ENCODE data around the gene CBX8. TPM values are rescaled to one million over a fixed set of nuclear protein-coding genes. Genes with fewer than 3 reads are reported as not detected.

Gene CBX8
- total RNA-seq, 2 donors from 2014 or later = 6.0 to 7.2 TPM

- peaks cover 5 to 11% of the 10 kb centered on the region in 2 donors for H3K36me3 Mint-ChIP-seq (ENCODE audit: insufficient read depth in 2 of 2)
- H3K27ac Mint-ChIP-seq = no peak overlapping the region
- ATAC-seq (replicated peaks in 1 of 2) (no peak), DNase-seq (no peak)
- H3K4me1 Mint-ChIP-seq (ENCODE audit: low read depth) = peaks cover 21% of the 10 kb centered on the region
- peak overlapping the region in 1 of 2 donors; percentile 56 for H3K4me3 Mint-ChIP-seq
- H3K27me3 Mint-ChIP-seq (ENCODE audit: low read depth) = no peaks in the 10 kb centered on the region
- no peaks in the 10 kb centered on the region for H3K9me3 Mint-ChIP-seq
These were observed 35.6 kb upstream of the CBX8 start for GRCh38 chr17:79832218-79833109.

- no peak overlapping the region for H3K4me3 Mint-ChIP-seq
- no peak for DNase-seq
These were observed 34.7 kb upstream of the CBX8 start for GRCh38 chr17:79831265-79832217.

GRCh38 chr17:79830763-79831264, 33.9 kb upstream of the CBX8 start:
- Mint-ChIP-seq H3K36me3 (ENCODE audit: insufficient read depth in 2 of 2) (peaks cover 5 to 11% of the 10 kb centered on the region in 2 donors), H3K9me3 (no peaks in the 10 kb centered on the region), H3K4me3 (no peak overlapping the region), H3K27me3 (ENCODE audit: low read depth) (no peaks in the 10 kb centered on the region), H3K4me1 (ENCODE audit: low read depth) (peaks cover 21% of the 10 kb centered on the region), H3K27ac (no peak overlapping the region)
- ATAC-seq (replicated peaks in 1 of 2) (peak in 1 of 2 donors; percentile 1), DNase-seq (no peak)

More at GRCh38 chr17:79831265-79832217, 34.7 kb upstream of the CBX8 start:
- Mint-ChIP-seq H3K27me3 (ENCODE audit: low read depth) (no peaks in the 10 kb centered on the region), H3K9me3 (no peaks in the 10 kb centered on the region), H3K4me1 (ENCODE audit: low read depth) (peaks cover 15% of the 10 kb centered on the region), H3K27ac (no peak overlapping the region), H3K36me3 (ENCODE audit: insufficient read depth in 2 of 2) (peaks cover 5 to 11% of the 10 kb centered on the region in 2 donors)
- no peak for ATAC-seq (replicated peaks in 1 of 2)

- no peaks in the 10 kb centered on the region for H3K9me3 Mint-ChIP-seq
- H3K4me1 Mint-ChIP-seq (ENCODE audit: low read depth) = peaks cover 21% of the 10 kb centered on the region
- DNase-seq (no peak), ATAC-seq (replicated peaks in 1 of 2) (peak in 1 of 2 donors; percentile 6)
- peaks cover 5 to 11% of the 10 kb centered on the region in 2 donors for H3K36me3 Mint-ChIP-seq (ENCODE audit: insufficient read depth in 2 of 2)
- no peaks in the 10 kb centered on the region for H3K27me3 Mint-ChIP-seq (ENCODE audit: low read depth)
- H3K4me3 Mint-ChIP-seq = no peak overlapping the region
- no peak overlapping the region for H3K27ac Mint-ChIP-seq
These were observed 33.4 kb upstream of the CBX8 start for GRCh38 chr17:79830303-79830702.

- Mint-ChIP-seq H3K9me3 (no peaks in the 10 kb centered on the region), H3K27me3 (ENCODE audit: low read depth) (no peaks in the 10 kb centered on the region), H3K27ac (no peak overlapping the region), H3K36me3 (ENCODE audit: insufficient read depth in 2 of 2) (peaks cover 1 to 5% of the 10 kb centered on the region in 2 donors), H3K4me1 (ENCODE audit: low read depth) (peaks cover 21% of the 10 kb centered on the region), H3K4me3 (no peak overlapping the region)
- DNase-seq = no peak
- ATAC-seq (replicated peaks in 1 of 2) = no peak
These were observed 32.6 kb upstream of the CBX8 start for GRCh38 chr17:79829457-79829856.

GRCh38 chr17:79829004-79829403, 32.1 kb upstream of the CBX8 start:
- Mint-ChIP-seq H3K9me3 (no peaks in the 10 kb centered on the region), H3K27me3 (ENCODE audit: low read depth) (no peaks in the 10 kb centered on the region), H3K27ac (no peak overlapping the region), H3K36me3 (ENCODE audit: insufficient read depth in 2 of 2) (peaks cover 0 to 4% of the 10 kb centered on the region in 2 donors), H3K4me3 (no peak overlapping the region), H3K4me1 (ENCODE audit: low read depth) (peaks cover 21% of the 10 kb centered on the region)
- DNase-seq (no peak), ATAC-seq (replicated peaks in 1 of 2) (no peak)

GRCh38 chr17:79826841-79827578, 30.1 kb upstream of the CBX8 start:
- Mint-ChIP-seq H3K9me3 (no peaks in the 10 kb centered on the region), H3K27me3 (ENCODE audit: low read depth) (no peaks in the 10 kb centered on the region), H3K36me3 (ENCODE audit: insufficient read depth in 2 of 2) (no peaks in the 10 kb centered on the region), H3K4me1 (ENCODE audit: low read depth) (peaks cover 16% of the 10 kb centered on the region), H3K4me3 (no peak overlapping the region), H3K27ac (no peak overlapping the region)
- no peak for ATAC-seq (replicated peaks in 1 of 2)
- no peak for DNase-seq

GRCh38 chr17:79826204-79826680, 29.4 kb upstream of the CBX8 start:
- DNase-seq (no peak), ATAC-seq (replicated peaks in 1 of 2) (no peak)
- Mint-ChIP-seq H3K9me3 (no peaks in the 10 kb centered on the region), H3K27ac (no peak overlapping the region), H3K4me3 (no peak overlapping the region), H3K27me3 (ENCODE audit: low read depth) (no peaks in the 10 kb centered on the region), H3K4me1 (ENCODE audit: low read depth) (peaks cover 16% of the 10 kb centered on the region), H3K36me3 (ENCODE audit: insufficient read depth in 2 of 2) (no peaks in the 10 kb centered on the region)

- no peaks in the 10 kb centered on the region for H3K36me3 Mint-ChIP-seq (ENCODE audit: insufficient read depth in 2 of 2)
- H3K9me3 Mint-ChIP-seq = no peaks in the 10 kb centered on the region
- H3K4me3 Mint-ChIP-seq = no peak overlapping the region
- H3K4me1 Mint-ChIP-seq (ENCODE audit: low read depth) = peaks cover 16% of the 10 kb centered on the region
- no peak for DNase-seq
- no peaks in the 10 kb centered on the region for H3K27me3 Mint-ChIP-seq (ENCODE audit: low read depth)
- no peak overlapping the region for H3K27ac Mint-ChIP-seq
- no peak for ATAC-seq (replicated peaks in 1 of 2)
These were observed 28.7 kb upstream of the CBX8 start for GRCh38 chr17:79825580-79825921.

GRCh38 chr17:79824893-79825579, 28.2 kb upstream of the CBX8 start:
- peaks cover 16% of the 10 kb centered on the region for H3K4me1 Mint-ChIP-seq (ENCODE audit: low read depth)
- DNase-seq (no peak), ATAC-seq (replicated peaks in 1 of 2) (no peak)
- H3K27ac Mint-ChIP-seq = no peak overlapping the region
- H3K9me3 Mint-ChIP-seq = no peaks in the 10 kb centered on the region
- H3K36me3 Mint-ChIP-seq (ENCODE audit: insufficient read depth in 2 of 2) = no peaks in the 10 kb centered on the region
- H3K4me3 Mint-ChIP-seq = no peak overlapping the region
- H3K27me3 Mint-ChIP-seq (ENCODE audit: low read depth) = no peaks in the 10 kb centered on the region

- H3K27me3 Mint-ChIP-seq (ENCODE audit: low read depth) = no peaks in the 10 kb centered on the region
- H3K4me3 Mint-ChIP-seq = no peak overlapping the region
- peaks cover 15% of the 10 kb centered on the region for H3K4me1 Mint-ChIP-seq (ENCODE audit: low read depth)
- H3K27ac Mint-ChIP-seq = no peak overlapping the region
- DNase-seq = no peak
- ATAC-seq (replicated peaks in 1 of 2) = no peak
- H3K36me3 Mint-ChIP-seq (ENCODE audit: insufficient read depth in 2 of 2) = no peaks in the 10 kb centered on the region
- no peaks in the 10 kb centered on the region for H3K9me3 Mint-ChIP-seq
These were observed 27.4 kb upstream of the CBX8 start for GRCh38 chr17:79824234-79824633.

- peaks cover 11% of the 10 kb centered on the region for H3K4me1 Mint-ChIP-seq (ENCODE audit: low read depth)
- H3K27ac Mint-ChIP-seq = no peak overlapping the region
- ATAC-seq (replicated peaks in 1 of 2) = no peak
These were observed 25.8 kb upstream of the CBX8 start for GRCh38 chr17:79822583-79823124.

More at GRCh38 chr17:79822583-79823124, 25.8 kb upstream of the CBX8 start:
- no peak for DNase-seq
- Mint-ChIP-seq H3K9me3 (no peaks in the 10 kb centered on the region), H3K36me3 (ENCODE audit: insufficient read depth in 2 of 2) (no peaks in the 10 kb centered on the region), H3K27me3 (ENCODE audit: low read depth) (peaks cover 3% of the 10 kb centered on the region), H3K4me3 (no peak overlapping the region)

All from activated T-cell treated with anti-CD3 and anti-CD28 coated beads, Interleukin-2, amount 50 U/mL, for 72 hours (primary cell).